ENCODE results near the gene TARS2. TPM values are rescaled to one million over a fixed set of nuclear protein-coding genes. Genes with fewer than 3 reads are reported as not detected.

TARS2 gene
- polyA plus RNA-seq, 1 experiment = 14.6 TPM

- no peaks in the 10 kb centered on the region for H3K27me3 ChIP-seq (ENCODE audit: control insufficient read depth, insufficient read depth, low read length)
- DNase-seq (ENCODE audit: low read depth, low spot score) = no peak
- ChIA-PET POLR2A (no interaction called here), CTCF (no interaction called here)
- no peak overlapping the region for H3K4me3 ChIP-seq (ENCODE audit: low read depth, low read length)
- no peak overlapping the region for H3K27ac ChIP-seq (ENCODE audit: low read depth, low read length)
- no peaks in the 10 kb centered on the region for H3K9me3 ChIP-seq (ENCODE audit: control insufficient read depth, insufficient read depth, low read length)
- no peak for TF ChIP-seq CTCF (IDR thresholded peaks at IDR 0.05; ENCODE audit: low read depth, low read length)
Observed at GRCh38 chr1:150505431-150505830, 18.2 kb downstream of the TARS2 start.

GRCh38 chr1:150507912-150508864, 21.0 kb downstream of the TARS2 start, which contains the start of gene ECM1:
TSS of gene ECM1 (plus strand) at chr1:150508109. CDS start at chr1:150508210, 101 bp downstream.
- ChIA-PET POLR2A (interaction anchor here (0.5 to 1.6 kb wide), 7 partner anchors 8 to 647 kb away, joined by 3 to 9 read pairs (median 4); partner anchors contain the start of genes FALEC and TARS2), CTCF (interaction anchor here (1.5 kb wide), 1 partner anchor 22 kb away, joined by 4 read pairs; no protein-coding TSS in a partner anchor)

GRCh38 chr1:150508982-150509381, 21.8 kb downstream of the TARS2 start:
- Histone ChIP-seq H3K27me3 (ENCODE audit: control insufficient read depth, insufficient read depth, low read length) (no peaks in the 10 kb centered on the region), H3K4me3 (ENCODE audit: low read depth, low read length) (peak overlapping the region; percentile 70), H3K27ac (ENCODE audit: low read depth, low read length) (no peak overlapping the region), H3K9me3 (ENCODE audit: control insufficient read depth, insufficient read depth, low read length) (no peaks in the 10 kb centered on the region)
- ChIA-PET POLR2A (interaction anchor here (1.0 kb wide), 1 partner anchor 22 kb away, joined by 4 read pairs; the partner anchor contains the start of gene TARS2), CTCF (interaction anchor here (1.2 to 1.5 kb wide), 2 partner anchors 21 to 52 kb away, joined by 4 read pairs; no protein-coding TSS in a partner anchor)
- no peak for TF ChIP-seq CTCF (IDR thresholded peaks at IDR 0.05; ENCODE audit: low read depth, low read length)
- DNase-seq (ENCODE audit: low read depth, low spot score) = no peak

More at GRCh38 chr1:150507912-150508864, 21.0 kb downstream of the TARS2 start, which contains the start of gene ECM1:
- no peak for TF ChIP-seq CTCF (IDR thresholded peaks at IDR 0.05; ENCODE audit: low read depth, low read length)
- DNase-seq (ENCODE audit: low read depth, low spot score) = peak; percentile 46
- peak within 1 kb of the TSS; percentile 70 for H3K4me3 ChIP-seq (ENCODE audit: low read depth, low read length)
- H3K9me3 ChIP-seq (ENCODE audit: control insufficient read depth, insufficient read depth, low read length) = no peaks in the 10 kb centered on the region
- H3K27me3 ChIP-seq (ENCODE audit: control insufficient read depth, insufficient read depth, low read length) = no peaks in the 10 kb centered on the region
- H3K27ac ChIP-seq (ENCODE audit: low read depth, low read length) = peak within 1 kb of the TSS; percentile 73

GRCh38 chr1:150511551-150511950, 24.3 kb downstream of the TARS2 start:
- no peak for DNase-seq (ENCODE audit: low read depth, low spot score)
- CTCF ChIA-PET = interaction anchor here (0.8 kb wide), 1 partner anchor 21 kb away, joined by 3 read pairs; no protein-coding TSS in a partner anchor
- H3K9me3 ChIP-seq (ENCODE audit: control insufficient read depth, insufficient read depth, low read length) = no peaks in the 10 kb centered on the region
- POLR2A ChIA-PET = no interaction called here
- no peak overlapping the region for H3K27ac ChIP-seq (ENCODE audit: low read depth, low read length)
- no peak overlapping the region for H3K4me3 ChIP-seq (ENCODE audit: low read depth, low read length)
- no peaks in the 10 kb centered on the region for H3K27me3 ChIP-seq (ENCODE audit: control insufficient read depth, insufficient read depth, low read length)
- no peak for TF ChIP-seq CTCF (IDR thresholded peaks at IDR 0.05; ENCODE audit: low read depth, low read length)
